GM10266 (cell line): ENCODE results near the gene KCNMB2.

Experiments
- DNase-seq: peaks from one replicate; pipeline ENCODE4 v3.0.0; 2012; ENCODE audit errors: extremely low spot score
- TF ChIP-seq, protein P1 (sequence below): IDR thresholded peaks from 2 replicates; pipeline ENCODE4 v1.5.1; 2012; ENCODE audit warnings: mild to moderate bottlenecking, low read depth; ENCODE audit not compliant: control insufficient read depth, insufficient read depth; ENCODE audit errors: missing control alignments

The KCNMB2 gene

GRCh38 chr3:178840586-178840985, 304.4 kb downstream of the KCNMB2 start:
- TF ChIP-seq, protein P1, sequence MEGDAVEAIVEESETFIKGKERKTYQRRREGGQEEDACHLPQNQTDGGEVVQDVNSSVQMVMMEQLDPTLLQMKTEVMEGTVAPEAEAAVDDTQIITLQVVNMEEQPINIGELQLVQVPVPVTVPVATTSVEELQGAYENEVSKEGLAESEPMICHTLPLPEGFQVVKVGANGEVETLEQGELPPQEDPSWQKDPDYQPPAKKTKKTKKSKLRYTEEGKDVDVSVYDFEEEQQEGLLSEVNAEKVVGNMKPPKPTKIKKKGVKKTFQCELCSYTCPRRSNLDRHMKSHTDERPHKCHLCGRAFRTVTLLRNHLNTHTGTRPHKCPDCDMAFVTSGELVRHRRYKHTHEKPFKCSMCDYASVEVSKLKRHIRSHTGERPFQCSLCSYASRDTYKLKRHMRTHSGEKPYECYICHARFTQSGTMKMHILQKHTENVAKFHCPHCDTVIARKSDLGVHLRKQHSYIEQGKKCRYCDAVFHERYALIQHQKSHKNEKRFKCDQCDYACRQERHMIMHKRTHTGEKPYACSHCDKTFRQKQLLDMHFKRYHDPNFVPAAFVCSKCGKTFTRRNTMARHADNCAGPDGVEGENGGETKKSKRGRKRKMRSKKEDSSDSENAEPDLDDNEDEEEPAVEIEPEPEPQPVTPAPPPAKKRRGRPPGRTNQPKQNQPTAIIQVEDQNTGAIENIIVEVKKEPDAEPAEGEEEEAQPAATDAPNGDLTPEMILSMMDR, result no peak
- no peak for DNase-seq

- DNase-seq, result no peak
- TF ChIP-seq, protein P1, result no peak
Observed at GRCh38 chr3:178841011-178841410, 304.8 kb downstream of the KCNMB2 start.

DNA sequence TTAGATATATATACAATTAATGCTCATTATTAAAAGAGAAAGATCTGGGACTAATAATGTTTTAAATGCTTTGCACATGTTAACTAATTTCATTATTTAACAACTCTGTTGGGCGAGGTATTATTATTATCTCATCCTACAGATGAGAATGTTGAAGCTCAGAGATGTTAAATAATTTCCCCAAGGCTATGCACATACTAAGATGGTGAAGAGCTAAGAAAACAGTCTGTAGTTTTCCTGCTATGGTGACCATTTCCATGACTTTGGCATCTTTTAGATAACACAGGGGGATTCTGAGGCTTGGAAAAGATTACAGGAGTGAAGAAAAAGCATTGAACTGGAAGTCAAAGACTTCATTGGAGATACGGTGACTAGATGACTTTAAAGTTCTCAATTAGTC, 308.7 kb downstream of the KCNMB2 start:
- DNase-seq, result no peak
- TF ChIP-seq, protein P1, result no peak

GRCh38 chr3:178845420-178846118, 309.3 kb downstream of the KCNMB2 start:
- DNase-seq, result no peak

GRCh38 chr3:178847190-178847589, 311.0 kb downstream of the KCNMB2 start:
- DNase-seq, result no peak
- TF ChIP-seq, protein P1, result no peak

More at GRCh38 chr3:178845420-178846118, 309.3 kb downstream of the KCNMB2 start:
- TF ChIP-seq, protein P1, result no peak

DNA sequence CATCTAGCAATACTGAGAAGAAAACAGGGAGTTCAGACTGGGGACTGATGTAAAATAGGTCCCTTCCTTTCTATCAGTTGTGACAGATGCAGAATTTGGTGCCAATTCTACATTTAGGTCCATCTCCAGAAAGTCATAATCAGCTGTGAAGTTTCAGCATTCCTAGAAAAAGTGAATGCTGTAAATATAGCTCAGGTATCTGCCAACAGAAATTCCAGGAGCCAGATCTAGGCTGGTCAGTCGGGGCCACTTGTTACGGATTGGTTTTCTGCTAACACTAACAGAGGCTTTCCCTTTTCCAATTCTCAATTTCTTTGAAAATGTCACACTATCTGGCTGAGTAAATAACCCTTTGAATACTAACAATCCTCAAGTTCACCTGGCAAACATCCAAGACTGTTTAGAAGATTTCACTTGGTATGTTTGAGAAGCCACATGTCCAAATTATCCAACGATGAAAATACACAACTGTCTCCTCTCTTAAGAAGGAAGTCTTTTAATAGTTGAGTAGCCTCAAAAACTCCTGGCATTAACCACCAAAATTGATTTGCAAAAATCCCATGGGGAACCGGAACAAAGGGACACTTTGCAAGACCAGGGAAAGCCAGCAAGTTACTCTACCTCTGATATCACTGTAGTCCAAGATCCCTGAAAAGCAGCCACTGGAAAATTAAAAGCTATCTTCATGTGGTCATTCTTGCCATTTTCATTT, 313.1 kb downstream of the KCNMB2 start:
- TF ChIP-seq, protein P1, result no peak
- DNase-seq, result no peak
